Tongue (tissue), 2 donors: ENCODE data around the gene IGF1R. TPM values are rescaled to one million over a fixed set of nuclear protein-coding genes. Genes with fewer than 3 reads are reported as not detected.
A peak's percentile ranks its signal among the peaks of the same experiment; 100 is the strongest.

ENCODE experiments used
- DNase-seq: peaks from one replicate; pipeline ENCODE4 v3.0.0-alpha.2; 2015
- total RNA-seq: library from RNA; depleted of rRNA; stranded (reverse); fragments of >200 nt; gene quantifications from one replicate; pipeline ENCODE4 v1.2.3, GENCODE V29; 2014

IGF1R gene
- total RNA-seq, 1 donor from 2014 or later: 67.6 TPM

DNA sequence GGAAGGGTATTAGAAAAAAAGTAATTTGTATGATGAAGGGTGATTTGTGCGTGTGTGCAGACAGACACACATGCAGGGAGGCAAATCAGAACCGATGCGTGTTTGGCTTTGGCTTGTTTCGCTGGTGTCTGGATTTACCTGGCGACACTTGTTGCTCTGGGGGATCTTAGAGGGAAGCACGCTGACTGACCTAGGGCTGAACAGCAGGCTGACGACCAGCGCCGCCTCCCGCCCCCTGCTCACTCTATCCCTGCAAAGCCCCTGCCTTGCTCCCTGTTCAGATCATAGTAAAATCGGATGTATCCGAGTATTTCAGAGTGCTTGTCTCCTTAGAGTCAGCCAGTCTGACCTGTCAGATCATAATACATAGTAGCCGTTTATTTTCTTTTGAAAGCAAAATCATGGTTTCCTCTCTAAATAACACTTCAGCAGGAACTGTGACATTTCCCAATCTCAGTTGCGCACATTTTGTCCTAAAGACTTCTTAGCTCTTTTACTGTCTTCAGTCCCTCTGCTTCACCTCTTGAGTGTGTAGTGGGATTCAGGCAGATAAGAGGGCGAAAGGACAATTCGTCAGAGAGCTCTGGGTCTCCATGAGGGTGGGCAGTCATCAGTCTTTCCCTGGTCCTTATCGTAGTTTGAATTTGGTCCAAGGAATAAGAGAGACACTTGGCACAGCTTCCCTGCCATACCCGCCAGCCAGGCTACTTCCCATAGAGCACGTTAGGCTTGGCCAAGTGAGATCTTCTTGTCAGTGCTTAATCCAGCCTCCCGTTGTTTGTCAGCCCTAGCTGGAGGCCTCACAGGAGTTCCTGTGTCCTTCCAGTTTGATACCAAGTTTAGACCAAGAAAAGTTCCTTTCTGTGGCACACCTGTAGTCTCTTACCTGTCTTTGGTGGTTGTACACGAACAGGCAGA, 261.9 kb downstream of the IGF1R start:
- no peak for DNase-seq

DNA sequence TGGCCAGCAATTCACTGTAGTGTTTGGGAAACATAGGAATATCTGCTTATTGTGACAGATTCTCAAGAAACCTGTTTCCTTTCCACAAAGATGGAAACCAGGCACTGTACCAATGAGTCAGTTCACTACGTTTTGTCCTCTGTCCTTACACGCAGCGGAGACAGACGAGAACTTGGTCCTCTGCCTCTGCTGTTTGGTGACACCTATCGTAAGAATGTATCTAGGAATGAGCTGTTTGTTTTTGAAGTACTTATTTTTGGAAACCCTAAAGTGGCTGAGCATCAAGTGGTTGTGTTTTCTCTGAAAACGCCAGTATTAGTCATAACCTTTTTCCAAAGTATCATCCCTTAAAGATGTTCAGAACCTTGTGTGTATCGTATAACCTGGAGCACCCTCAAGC, 266.3 kb downstream of the IGF1R start:
- peak; percentile 35 for DNase-seq

DNA sequence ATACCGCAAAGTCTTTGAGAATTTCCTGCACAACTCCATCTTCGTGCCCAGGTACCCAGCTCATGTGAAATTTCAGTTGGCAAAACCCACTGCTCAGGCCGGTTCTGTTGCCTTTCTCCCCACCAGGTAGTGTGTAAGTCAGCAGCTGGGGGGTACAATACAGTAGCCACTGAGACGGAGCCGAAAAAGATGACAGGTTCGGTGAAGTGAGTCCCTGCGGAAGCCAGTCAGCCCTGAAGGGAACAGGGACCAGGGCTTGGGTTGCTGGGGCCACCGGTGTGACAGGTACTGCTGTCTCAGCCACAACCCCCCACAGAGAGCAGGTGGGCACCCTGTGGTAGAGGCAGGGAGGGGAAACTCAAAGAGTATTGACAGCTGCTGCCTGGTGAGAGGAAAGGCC, 268.5 kb downstream of the IGF1R start:
- no peak for DNase-seq

DNA sequence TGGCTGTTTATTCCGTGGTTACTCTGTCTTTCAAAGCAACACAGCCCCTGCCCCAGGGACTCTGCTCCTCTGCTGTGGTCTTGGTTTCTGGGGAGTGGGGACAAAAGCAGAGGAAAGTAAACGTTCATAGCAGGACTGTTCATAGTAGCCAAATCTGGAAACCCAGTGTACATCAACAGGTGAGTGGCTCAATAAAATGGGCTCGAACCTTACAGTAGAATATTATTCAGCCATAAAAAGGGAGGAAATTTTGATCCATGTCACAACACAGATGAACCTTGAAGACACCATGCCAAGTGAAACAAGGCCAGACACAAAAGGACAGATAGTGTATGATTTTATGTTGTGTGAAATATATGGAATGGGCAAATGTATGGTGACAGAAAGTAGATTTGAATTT, 269.1 kb downstream of the IGF1R start:
- DNase-seq: no peak

DNA sequence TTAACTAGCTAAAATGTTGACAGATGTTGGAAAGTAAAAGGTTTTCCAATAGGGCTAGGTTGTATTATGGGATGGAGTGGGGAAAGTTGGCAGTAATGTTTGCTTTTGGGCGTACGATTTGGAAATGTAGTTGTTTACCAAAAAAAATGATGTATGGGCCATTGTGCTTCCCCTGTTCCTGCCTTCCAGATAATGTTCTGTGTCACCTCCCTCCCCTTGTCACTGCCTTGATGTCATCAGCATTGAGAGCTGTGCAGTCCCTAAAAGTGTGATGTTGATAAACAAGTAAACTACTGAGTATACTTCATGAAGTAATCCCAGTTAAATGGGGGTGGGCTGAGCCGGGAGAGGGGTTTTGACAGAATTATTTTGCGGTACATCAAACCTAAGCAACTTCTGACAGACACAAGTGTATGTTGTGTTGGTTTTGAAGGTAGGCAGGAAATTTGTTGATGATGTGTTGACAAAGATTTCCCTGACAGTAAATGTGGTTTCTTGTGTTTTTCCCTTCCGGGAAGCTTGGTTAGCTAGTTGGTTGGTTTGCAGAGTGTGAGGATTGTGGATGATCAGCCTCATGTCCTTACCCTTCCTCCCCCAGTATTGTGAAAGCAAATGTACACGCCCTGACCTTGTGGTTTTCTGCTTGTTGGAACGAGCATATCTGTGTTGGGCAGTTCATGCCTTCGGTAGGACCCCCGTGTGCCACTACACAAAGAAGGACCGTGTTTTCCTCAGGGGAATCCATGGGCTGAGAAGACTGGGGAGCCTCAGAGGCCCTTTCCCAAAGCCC, 271.9 kb downstream of the IGF1R start:
- no peak for DNase-seq

DNA sequence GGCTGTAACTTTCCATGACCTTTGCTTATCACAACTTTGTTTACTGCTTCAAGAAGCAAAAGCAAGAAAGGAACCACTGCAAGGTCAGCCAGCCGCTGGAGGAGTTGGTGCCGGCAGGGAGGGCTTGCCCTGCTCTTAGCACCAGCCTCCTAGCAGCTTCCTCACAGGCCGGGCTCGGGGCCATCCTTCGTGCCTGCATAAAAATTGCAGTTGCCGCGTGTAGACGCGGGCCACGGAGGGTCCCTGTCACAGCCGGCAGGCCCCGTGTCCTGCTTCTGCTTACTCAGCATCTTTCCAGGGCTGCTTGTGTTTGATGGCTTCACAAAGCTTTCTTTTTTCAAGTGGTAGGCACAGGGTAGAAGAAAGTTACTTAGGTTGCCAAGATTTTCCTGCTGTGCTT, 274.8 kb downstream of the IGF1R start:
- no peak for DNase-seq

DNA sequence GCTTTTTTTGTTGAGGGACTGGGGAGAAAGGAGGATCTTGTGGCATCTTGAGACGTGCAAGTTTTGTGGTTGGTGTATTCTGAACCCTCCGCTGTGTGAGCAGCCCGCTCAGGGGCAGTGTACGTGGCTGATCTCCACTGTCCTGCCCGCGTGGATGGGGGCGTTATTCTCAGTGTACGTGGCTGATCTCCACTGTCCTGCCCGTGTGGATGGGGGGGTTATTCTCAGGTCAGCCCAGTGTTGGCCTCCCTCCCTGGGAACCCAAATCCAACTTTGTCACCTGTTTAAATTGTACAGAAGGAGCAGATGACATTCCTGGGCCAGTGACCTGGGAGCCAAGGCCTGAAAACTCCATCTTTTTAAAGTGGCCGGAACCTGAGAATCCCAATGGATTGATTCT, 275.2 kb downstream of the IGF1R start:
- no peak for DNase-seq

DNA sequence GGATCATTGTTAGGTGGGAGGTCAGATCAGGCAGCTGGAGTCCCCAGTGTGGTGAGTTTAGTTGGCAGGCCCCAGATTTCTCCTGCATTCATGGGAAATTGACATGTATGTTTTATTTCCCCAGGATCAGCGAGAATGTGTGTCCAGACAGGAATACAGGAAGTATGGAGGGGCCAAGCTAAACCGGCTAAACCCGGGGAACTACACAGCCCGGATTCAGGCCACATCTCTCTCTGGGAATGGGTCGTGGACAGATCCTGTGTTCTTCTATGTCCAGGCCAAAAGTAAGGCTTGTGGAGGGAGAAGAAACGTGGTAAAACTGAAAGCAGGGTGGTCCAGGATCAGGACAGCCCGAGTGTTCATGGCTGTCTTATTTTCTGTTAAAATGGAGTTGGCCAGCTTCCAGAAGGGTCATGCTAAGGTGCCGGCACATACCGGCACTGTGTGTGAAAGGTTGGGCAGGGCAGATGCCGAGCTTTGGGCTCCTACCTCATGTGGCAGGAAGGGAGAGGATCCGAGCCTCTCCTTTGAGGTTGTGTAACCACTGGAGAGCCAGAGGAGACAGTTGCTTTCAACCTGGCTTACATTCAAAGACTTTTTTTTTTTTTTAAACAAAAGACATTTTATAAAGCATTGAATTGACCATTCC, 276.2 kb downstream of the IGF1R start:
- DNase-seq: no peak

DNA sequence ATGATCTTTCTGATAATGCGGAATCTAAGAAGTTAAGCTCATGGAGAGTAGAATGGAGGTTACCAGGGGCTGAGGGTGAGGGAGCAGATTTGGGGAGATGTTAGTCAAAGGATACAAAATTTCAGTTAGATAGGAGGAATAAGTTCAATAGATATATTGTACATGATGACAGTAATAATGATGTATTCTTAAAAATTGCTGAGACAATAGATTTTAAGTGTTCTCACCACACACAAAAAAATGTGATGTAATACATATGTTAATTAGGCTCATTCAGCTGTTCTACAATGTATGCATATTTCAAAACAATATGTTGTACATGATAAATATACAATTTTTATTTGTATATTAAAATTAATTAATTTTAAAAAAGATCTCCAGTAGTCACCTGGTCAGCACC, 277.9 kb downstream of the IGF1R start:
- no peak for DNase-seq

DNA sequence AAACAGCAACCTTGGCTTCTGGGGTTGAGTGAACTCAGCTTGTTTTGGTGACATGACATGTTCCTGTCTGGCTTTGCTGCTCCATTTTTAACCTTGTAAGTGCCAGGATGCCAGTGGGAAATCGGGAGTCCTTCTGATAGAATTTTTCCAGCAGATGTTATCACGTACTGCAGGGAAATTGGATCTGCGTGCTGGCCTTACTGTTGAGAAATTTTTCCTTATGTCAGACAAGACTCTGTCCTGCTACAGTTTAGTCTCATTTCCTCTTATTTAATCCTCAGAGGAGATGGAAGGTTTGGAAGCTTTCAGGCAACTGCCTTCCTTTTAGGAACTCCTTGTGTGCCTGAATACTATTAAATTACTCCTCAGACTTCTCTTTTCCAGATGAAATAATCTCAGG, 278.7 kb downstream of the IGF1R start:
- peak; percentile 51 for DNase-seq

DNA sequence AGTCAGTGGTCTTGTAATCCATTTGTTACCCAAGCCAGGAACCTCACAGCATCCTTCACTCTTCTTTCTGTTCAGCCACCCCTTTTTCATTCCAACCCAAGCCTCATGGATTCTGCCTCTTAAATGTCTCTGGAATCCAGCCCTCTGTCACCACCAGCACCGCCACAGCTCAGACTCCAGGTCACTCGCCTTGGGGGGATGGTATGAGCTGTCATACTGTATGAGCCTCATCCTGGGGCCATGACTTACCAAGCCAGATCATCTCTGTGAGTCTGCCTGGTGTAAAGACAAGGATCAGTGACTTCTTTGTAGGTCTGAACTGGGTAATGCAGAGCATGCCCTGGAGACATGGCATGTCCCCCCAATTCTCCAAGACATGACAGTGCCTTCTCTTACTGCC, 279.7 kb downstream of the IGF1R start:
- no peak for DNase-seq

DNA sequence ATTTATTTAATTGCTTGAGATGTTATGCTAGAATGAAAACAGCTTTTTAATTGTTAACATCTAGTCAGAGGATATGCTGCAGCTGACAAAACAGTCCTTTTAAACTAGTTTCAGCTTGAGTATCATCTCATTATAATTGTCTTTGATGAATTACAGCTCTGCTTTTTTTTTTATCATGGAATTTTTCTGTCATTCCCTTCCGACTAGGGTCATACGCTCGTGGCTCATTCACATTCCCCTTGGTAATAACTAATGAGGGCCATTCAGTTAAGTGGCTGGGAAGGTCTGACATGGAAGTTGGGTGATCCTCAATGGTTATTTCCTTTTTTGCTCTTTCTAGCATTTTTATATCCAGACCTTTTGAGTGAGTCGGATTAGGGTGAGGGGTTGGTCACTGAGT, 282.2 kb downstream of the IGF1R start:
- DNase-seq: no peak

DNA sequence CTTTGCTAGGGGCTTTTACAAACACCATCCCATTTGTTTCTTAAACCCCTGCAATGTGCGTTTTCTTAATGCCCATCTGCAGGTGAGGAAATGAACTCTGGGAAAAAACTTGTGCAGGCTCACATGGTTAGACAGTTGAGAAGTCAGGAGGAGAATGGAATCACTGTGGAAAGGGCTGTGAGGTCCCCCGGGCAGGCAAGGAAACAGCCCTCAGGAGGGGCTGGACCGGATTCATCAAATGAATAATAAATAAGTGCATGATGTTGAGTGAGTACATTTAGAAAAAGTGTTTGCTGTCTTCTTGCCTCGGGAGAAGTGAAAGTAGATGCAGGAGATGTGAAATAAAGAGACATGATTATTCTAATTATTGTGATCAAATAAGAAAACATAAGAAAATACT, 282.7 kb downstream of the IGF1R start:
- DNase-seq: no peak

DNA sequence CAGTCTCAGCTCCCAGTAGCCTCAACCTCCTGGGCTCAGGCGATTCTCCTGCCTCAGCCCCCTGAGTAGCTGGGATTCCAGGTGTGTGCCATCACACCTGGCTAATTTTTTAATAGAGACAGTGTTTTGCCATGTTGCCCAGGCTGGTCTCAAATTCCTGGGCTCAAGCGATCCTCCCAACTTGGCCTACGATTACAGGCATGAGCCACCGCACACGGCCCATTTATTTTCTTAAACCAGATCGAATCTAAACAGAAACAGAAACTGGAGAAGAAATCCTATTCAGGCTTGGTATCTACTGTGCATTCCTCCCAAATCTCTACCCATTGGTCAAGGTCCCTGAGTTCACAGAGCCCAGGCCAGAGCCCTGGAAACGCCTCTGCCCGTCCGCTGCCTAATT, 285.1 kb downstream of the IGF1R start:
- DNase-seq: no peak

DNA sequence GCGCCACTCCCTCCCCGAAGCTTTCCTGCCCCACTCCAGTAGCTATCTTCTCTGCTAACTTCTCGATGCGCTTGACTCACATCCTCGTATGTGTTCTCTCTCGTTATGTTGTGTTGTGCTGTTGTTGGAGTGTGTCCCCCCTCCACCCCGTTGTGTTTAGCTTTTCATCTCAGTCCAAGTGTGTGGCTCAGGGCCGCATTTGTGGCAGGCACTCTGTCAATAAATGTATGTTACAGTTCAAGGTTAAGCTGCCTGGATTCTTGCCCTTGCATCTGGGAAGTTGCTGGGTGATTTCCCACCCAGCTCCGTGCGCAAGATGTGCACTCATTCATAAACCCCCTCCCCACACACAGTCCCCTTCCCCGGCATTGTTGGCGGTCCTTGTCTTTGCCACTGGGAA, 287.4 kb downstream of the IGF1R start:
- peak; percentile 59 for DNase-seq

DNA sequence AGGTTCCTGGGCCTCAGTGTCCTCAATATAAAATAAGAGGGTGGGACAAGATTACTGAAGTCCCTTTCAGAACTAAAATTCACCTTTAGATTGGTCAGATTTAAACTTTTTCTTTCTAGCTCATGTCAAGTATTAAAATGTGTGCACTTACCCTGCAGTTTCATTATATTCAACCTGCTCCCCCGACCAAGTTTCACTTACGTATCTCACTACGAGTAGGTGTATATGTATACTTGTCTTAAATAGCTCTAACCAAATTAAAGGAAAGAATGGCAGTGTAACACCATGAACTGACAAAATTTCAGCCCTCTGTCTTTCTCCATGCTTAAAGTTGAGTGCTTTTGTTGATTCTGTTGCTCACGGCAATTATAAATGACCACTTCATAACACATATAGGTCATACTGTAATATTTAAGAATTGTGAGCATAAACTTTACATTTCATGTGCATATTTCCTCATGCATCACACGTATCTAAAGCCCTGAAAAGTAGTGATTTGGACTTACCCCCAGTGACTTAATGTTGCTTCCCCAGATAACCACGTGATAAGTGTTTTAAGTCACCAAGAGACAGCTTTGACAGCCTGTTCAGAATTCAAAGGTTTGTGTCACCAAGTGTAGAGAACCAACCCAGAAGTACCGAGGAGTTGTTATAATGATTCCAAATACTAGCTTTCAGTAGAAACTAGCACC, 289.2 kb downstream of the IGF1R start:
- no peak for DNase-seq

DNA sequence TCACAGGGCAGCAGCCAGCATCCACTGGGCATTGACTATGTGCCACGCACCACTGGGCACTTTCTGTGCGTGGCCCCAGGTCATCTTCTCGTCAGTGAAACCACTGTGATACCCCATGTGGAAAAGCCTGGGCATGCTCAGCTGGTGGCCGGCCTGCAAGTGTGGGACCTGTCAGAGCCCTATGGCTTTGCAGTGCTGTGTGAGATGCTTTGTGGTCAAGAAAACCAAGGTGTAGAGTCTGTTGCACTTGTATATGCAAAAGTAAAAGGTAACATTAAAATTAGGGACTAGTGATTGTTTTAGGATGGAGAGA, 289.7 kb downstream of the IGF1R start:
- DNase-seq: no peak

DNA sequence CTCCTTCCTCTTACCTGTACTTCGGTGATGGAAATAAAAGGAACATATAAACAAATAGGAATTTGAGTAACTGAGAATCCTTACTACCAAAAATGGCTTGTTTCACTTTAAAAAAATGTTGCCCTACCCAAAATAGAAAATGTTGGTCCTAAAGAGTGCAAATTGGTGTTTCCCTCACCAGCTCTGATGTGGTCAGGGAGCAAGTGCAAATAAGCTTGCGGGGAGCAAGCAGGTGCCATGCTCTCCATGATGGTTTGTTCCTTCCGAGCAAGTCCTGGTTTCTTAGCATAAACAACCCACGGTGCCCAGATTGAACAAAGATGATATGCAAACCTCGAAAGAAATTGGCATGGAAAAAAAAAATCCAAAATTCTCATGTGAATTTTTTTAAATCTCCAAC, 290.5 kb downstream of the IGF1R start:
- no peak for DNase-seq

DNA sequence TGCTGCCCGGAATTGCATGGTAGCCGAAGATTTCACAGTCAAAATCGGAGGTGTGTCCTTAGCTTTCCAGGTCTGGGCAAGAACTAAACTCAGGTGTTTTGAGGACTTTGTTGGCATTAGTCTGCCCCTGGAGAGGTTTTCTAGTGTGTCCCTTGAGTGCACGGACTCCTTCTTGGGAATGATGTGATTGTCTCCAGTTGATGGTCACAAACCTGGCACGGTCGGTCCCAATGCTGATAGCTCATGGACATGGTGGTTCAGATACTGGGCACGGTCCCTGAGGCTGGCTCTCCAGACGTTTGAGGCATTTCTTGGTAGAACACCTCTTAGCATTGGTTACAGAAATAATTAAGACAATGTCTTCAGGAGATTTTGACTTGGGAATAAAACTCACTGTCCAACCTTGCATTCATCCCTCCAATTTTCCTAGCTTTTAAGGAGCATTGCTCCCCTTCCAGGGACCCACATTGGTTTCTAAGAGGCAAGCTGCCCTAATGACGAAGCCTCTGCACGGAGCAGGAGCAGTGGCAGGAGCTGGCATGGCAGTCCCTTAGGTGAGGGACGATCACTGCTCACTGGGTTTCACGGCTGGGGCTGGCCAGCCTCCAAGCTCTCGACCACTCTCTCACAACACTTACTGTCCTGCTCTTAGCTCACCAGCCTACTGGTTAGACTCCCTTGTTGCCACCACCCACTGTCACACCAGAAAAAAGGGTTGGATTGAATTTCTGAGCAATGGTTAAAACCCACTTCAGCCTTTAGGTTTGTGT, 291.2 kb downstream of the IGF1R start:
- no peak for DNase-seq

DNA sequence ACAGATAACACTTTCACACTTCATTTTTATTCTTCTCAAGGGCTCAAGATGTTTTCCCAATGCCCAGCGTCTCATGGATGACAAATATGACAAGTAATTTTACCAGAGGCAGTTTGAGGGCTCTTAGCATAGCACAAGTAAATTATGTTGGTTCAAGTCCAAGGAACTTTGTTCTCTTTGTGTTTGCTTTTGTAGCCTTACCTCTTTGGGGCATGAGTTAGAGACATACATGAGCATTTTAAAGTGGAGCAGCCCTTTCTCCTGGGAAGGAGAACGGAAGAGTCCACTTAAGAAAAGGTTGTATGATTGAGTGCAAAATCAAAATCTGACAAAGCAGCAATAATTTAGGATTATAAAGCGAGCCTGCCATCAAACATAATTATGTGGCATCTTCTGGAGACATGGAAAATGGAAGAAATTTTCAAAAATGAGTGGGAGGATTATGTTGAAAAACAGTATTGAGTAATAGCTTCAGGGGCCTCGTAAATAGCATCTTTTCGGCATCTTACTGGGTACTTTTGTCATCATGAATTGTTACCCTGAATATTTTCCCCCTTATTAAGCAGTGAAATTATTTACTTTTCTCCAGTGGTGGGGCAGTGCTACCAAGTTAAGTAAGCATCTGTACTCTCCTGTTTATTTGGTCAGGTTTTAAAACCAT, 293.4 kb downstream of the IGF1R start:
- no peak for DNase-seq

DNA sequence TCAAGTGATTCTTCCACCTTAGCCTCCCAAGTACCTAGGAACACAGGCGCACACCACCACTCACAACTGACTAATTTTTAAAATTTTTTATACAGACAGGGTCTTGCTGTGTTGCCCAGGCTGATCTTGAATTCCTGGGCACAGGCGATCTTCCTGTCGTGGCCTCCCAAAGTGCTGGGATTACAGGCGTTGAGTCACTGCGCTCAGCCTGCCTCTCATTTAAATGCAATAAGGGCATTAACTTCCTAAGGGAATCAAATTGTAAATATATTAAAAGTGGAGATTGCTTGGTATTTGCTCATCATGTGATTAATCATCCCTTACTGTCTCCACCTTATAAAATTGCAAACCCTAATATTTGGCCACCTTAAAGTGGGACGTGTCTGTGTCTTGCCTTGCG, 294.1 kb downstream of the IGF1R start:
- no peak for DNase-seq
